ENCODE results near the gene PPP4R3C. TPM values are rescaled to one million over a fixed set of nuclear protein-coding genes. Genes with fewer than 3 reads are reported as not detected.

Gene PPP4R3C
- not detected in 2 replicates for total RNA-seq
- polyA plus RNA-seq, result not detected in 2 replicates
- polyA plus RNA-seq (2012), result not detected in 2 replicates
- not detected in 2 replicates for polyA minus RNA-seq (ENCODE audit: low replicate concordance)

DNA sequence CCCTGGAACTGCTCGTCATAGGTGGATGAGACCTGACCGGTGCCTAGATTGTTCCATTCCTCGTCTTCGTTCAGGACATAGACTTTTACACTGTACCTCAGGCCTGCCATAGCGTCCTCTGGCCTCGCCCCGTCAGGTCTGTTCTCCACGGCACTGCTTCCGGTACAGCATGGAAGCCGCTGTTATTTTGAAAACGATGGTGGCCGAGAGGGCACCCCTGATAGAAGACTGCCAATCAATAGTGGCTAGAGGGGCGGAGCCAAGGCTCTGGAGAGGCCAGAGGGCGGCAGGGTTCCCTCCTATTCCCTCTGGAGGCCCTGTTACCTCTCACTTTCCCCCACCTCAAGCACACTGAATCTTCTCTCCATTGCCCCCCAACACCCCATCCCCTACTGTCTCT, at the start of gene PPP4R3C:
Gene PPP4R3C (minus strand): TSS at position 155 of the 400 bp plus-strand sequence. CDS start 45 bp downstream, at position 110.
- Histone ChIP-seq H3K4me2 (ENCODE audit: extremely low read depth, insufficient read depth, low read length) (no peak within 1 kb of the TSS), H3K9me3 (ENCODE audit: control insufficient read depth, insufficient read depth, low read depth, low read length) (no peaks in the 10 kb centered on the region), H2AFZ (ENCODE audit: low read length) (no peak within 1 kb of the TSS), H3K27me3 (ENCODE audit: control insufficient read depth, insufficient read depth, low read length) (no peaks in the 10 kb centered on the region), H3K27ac (ENCODE audit: insufficient read depth, low read length) (no peak within 1 kb of the TSS), H3K9ac (ENCODE audit: insufficient read depth, low read length) (no peak within 1 kb of the TSS), H4K20me1 (ENCODE audit: control insufficient read depth, extremely low read depth, insufficient read depth, low read length) (no peaks in the 10 kb centered on the region), H3K4me3 (replicated peaks in 1 of 4; ENCODE audit: control extremely low read depth in 1 of 4, insufficient read depth in 1 of 4, low read depth in 3 of 4, low read length in 4 of 4) (no peak within 1 kb of the TSS), H3K79me2 (ENCODE audit: control insufficient read depth, insufficient read depth, low read length) (no peaks in the 10 kb centered on the region), H3K36me3 (ENCODE audit: control insufficient read depth, insufficient read depth, low read length) (no peaks in the 10 kb centered on the region), H3K4me1 (ENCODE audit: control insufficient read depth, extremely low read depth, insufficient read depth, low read length) (no peaks in the 10 kb centered on the region)
- DNase-seq (ENCODE audit: low read depth in 2 of 2), result no peak
- no peak for TF ChIP-seq EZH2 (IDR thresholded peaks at IDR 0.05; ENCODE audit: low read length, missing control alignments)

DNA sequence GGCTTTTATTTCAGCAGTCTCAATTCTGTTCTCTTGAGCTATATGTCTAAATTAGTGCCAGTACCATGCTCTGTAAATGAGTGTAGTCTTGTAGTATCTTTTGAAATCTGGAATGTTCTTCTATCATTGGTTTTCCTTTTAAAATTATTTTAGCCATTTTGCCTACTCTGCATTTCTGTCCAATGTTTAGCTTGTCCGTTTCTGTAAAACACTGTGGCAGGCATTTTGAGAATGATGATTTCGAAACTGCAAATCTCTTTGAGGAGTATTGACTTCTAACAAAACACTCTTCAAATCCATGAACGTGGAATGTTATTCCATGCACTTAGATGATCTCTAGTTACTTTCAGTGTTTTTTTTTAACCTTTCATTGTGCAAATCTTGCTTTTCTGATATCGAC, 28.3 kb upstream of the PPP4R3C start:
- Histone ChIP-seq H4K20me1 (ENCODE audit: control insufficient read depth, extremely low read depth, insufficient read depth, low read length) (no peaks in the 10 kb centered on the region), H3K9ac (ENCODE audit: insufficient read depth, low read length) (no peak overlapping the region), H2AFZ (ENCODE audit: low read length) (no peak overlapping the region), H3K79me2 (ENCODE audit: control insufficient read depth, insufficient read depth, low read length) (no peaks in the 10 kb centered on the region), H3K4me2 (ENCODE audit: extremely low read depth, insufficient read depth, low read length) (no peak overlapping the region), H3K36me3 (ENCODE audit: control insufficient read depth, insufficient read depth, low read length) (no peaks in the 10 kb centered on the region), H3K27ac (ENCODE audit: insufficient read depth, low read length) (no peak overlapping the region), H3K4me1 (ENCODE audit: control insufficient read depth, extremely low read depth, insufficient read depth, low read length) (no peaks in the 10 kb centered on the region), H3K4me3 (replicated peaks in 1 of 4; ENCODE audit: control extremely low read depth in 1 of 4, insufficient read depth in 1 of 4, low read depth in 3 of 4, low read length in 4 of 4) (no peak overlapping the region), H3K9me3 (ENCODE audit: control insufficient read depth, insufficient read depth, low read depth, low read length) (no peaks in the 10 kb centered on the region), H3K27me3 (ENCODE audit: control insufficient read depth, insufficient read depth, low read length) (no peaks in the 10 kb centered on the region)
- no peak for DNase-seq (ENCODE audit: low read depth in 2 of 2)
- TF ChIP-seq EZH2 (IDR thresholded peaks at IDR 0.05; ENCODE audit: low read length, missing control alignments), result no peak
- TF ChIP-seq, protein P1, sequence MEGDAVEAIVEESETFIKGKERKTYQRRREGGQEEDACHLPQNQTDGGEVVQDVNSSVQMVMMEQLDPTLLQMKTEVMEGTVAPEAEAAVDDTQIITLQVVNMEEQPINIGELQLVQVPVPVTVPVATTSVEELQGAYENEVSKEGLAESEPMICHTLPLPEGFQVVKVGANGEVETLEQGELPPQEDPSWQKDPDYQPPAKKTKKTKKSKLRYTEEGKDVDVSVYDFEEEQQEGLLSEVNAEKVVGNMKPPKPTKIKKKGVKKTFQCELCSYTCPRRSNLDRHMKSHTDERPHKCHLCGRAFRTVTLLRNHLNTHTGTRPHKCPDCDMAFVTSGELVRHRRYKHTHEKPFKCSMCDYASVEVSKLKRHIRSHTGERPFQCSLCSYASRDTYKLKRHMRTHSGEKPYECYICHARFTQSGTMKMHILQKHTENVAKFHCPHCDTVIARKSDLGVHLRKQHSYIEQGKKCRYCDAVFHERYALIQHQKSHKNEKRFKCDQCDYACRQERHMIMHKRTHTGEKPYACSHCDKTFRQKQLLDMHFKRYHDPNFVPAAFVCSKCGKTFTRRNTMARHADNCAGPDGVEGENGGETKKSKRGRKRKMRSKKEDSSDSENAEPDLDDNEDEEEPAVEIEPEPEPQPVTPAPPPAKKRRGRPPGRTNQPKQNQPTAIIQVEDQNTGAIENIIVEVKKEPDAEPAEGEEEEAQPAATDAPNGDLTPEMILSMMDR (conservative IDR thresholded peaks at IDR 0.05 in 1 of 2, IDR thresholded peaks at IDR 0.05 in 1 of 2; ENCODE audit: low read depth in 1 of 2, low read length in 2 of 2), result no peak

DNA sequence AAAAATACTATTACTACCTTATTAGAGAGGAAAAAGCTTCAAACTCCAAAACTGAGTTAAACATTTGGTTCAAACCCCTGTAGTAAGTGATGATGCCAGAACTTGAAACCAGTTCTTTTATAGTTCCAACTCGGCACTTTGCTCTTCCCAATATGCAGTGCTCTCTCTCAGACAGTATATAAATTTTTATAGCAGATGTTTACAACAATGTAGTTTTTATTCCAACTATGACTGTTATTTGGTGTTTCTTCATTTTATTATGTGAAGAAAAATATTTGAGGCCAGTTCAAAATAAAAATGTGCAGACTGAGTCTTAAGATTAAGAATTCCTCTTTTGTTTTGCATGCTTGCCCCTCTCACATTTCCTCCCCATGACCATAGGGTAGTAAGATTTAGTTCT, 2.9 kb upstream of the PPP4R3C start:
- no peaks in the 10 kb centered on the region for H3K4me1 ChIP-seq (ENCODE audit: control insufficient read depth, extremely low read depth, insufficient read depth, low read length)
- no peaks in the 10 kb centered on the region for H3K9me3 ChIP-seq (ENCODE audit: control insufficient read depth, insufficient read depth, low read depth, low read length)
- no peak overlapping the region for H3K9ac ChIP-seq (ENCODE audit: insufficient read depth, low read length)
- H4K20me1 ChIP-seq (ENCODE audit: control insufficient read depth, extremely low read depth, insufficient read depth, low read length), result no peaks in the 10 kb centered on the region
- no peak overlapping the region for H3K4me3 ChIP-seq (replicated peaks in 1 of 4; ENCODE audit: control extremely low read depth in 1 of 4, insufficient read depth in 1 of 4, low read depth in 3 of 4, low read length in 4 of 4)
- no peak overlapping the region for H3K4me2 ChIP-seq (ENCODE audit: extremely low read depth, insufficient read depth, low read length)
- no peak for DNase-seq (ENCODE audit: low read depth in 2 of 2)
- no peaks in the 10 kb centered on the region for H3K36me3 ChIP-seq (ENCODE audit: control insufficient read depth, insufficient read depth, low read length)
- H2AFZ ChIP-seq (ENCODE audit: low read length), result no peak overlapping the region
- H3K27me3 ChIP-seq (ENCODE audit: control insufficient read depth, insufficient read depth, low read length), result no peaks in the 10 kb centered on the region
- no peak overlapping the region for H3K27ac ChIP-seq (ENCODE audit: insufficient read depth, low read length)
- TF ChIP-seq, protein P1 (conservative IDR thresholded peaks at IDR 0.05 in 1 of 2, IDR thresholded peaks at IDR 0.05 in 1 of 2; ENCODE audit: low read depth in 1 of 2, low read length in 2 of 2), result no peak
- TF ChIP-seq EZH2 (IDR thresholded peaks at IDR 0.05; ENCODE audit: low read length, missing control alignments), result no peak
- H3K79me2 ChIP-seq (ENCODE audit: control insufficient read depth, insufficient read depth, low read length), result no peaks in the 10 kb centered on the region

Data from fibroblast of lung (primary cell).